Sigmoid colon (tissue), 7 donors: Measurements from ENCODE around the gene SARM1. TPM values are rescaled to one million over a fixed set of nuclear protein-coding genes. Genes with fewer than 3 reads are reported as not detected.

Experiments used
- DNase-seq: peaks from one replicate; pipeline ENCODE4 v3.0.0-alpha.2; 2019
- H3K27ac ChIP-seq, 4 donors: fragments of 200-600 bp; sonication (generic); one replicate each; pipeline ENCODE4 v1.5.1; 2016 to 2019; ENCODE audit warnings: mild to moderate bottlenecking in 1 of 4
- H3K27me3 ChIP-seq, 3 donors: fragments of 200-600 bp; sonication (generic); one replicate each; pipeline ENCODE4 v1.5.1; 2019; ENCODE audit warnings: mild to moderate bottlenecking in 1 of 3
- H3K36me3 ChIP-seq, 4 donors: fragments of 200-600 bp; sonication (generic); one replicate each; pipeline ENCODE4 v1.5.1; 2016 to 2019
- H3K4me1 ChIP-seq, 4 donors: fragments of 200-600 bp; sonication (generic); one replicate each; pipeline ENCODE4 v1.5.1; 2017 to 2019
- H3K4me3 ChIP-seq, 4 donors: fragments of 200-600 bp; sonication (generic); one replicate each; pipeline ENCODE4 v1.5.1; 2017 to 2019; ENCODE audit warnings: mild to moderate bottlenecking in 2 of 4, moderate library complexity in 1 of 4
- H3K9me3 ChIP-seq, 4 donors: fragments of 200-600 bp in 3 of 4; sonication (generic) in 3 of 4; one replicate each; pipeline versions ENCODE4 v1.5.1 to v1.6.1; 2013 to 2019
- EP300 ChIP-seq, 4 donors: sonication (generic); formaldehyde crosslinking; IDR thresholded peaks; one replicate each; pipeline ENCODE4 v1.6.1; 2017; ENCODE audit warnings: antibody characterized with exemption in 4 of 4
- POLR2A ChIP-seq, 2 donors: fragments of 450-650 bp; IDR thresholded peaks; one replicate each; pipeline ENCODE4 v1.6.1; 2016; ENCODE audit warnings: antibody characterized with exemption in 2 of 2, mild to moderate bottlenecking in 2 of 2, moderate library complexity in 2 of 2
- POLR2AphosphoS5 ChIP-seq, 4 donors: sonication (generic); formaldehyde crosslinking; IDR thresholded peaks; one replicate each; pipeline ENCODE4 v1.6.1; 2017; ENCODE audit warnings: antibody characterized with exemption in 4 of 4
- WGBS, 2 donors: extraction: QIAGEN DNeasy Blood & Tissue Kit; methylation state at CpG; one replicate each; pipeline ENCODE4 v1.1.7; 2013; 5-methylcytosine and 5-hydroxymethylcytosine counted together
- intact Hi-C: fragments of 100-400 bp; cut with DNase I; formaldehyde crosslinking; loops from one replicate; pipeline ENCODE4 v1.15.1; 2023
- polyA plus RNA-seq, 3 donors: library from polyadenylated mRNA; stranded (reverse); fragments of 200-250 nt; gene quantifications; one replicate each; pipeline ENCODE4 v1.2.3, GENCODE V29; 2013
- total RNA-seq, 4 donors: library from RNA; depleted of rRNA; stranded (reverse); fragments of >200 nt; gene quantifications; one replicate each; pipeline ENCODE4 v1.1.0, GENCODE V29; 2016
- TF ChIP-seq, protein P1 (sequence below), 4 experiments: fragments of 450-650 bp in 3 of 4; fragments of 200-600 bp in 1 of 4; IDR thresholded peaks; one replicate each; pipeline ENCODE4 v1.5.1; 2016 to 2019; ENCODE audit warnings: antibody characterized with exemption in 4 of 4, mild to moderate bottlenecking in 3 of 4, moderate library complexity in 2 of 4
- donor health status: healthy with polysubstance abuse.
- donor health status: Bipolar disorder and iron deficiency.
- donor health status: healthy.

SARM1 gene
- total and polyA plus RNA-seq, 7 donors = 3.5 to 13.3 (median 8.6) TPM

DNA sequence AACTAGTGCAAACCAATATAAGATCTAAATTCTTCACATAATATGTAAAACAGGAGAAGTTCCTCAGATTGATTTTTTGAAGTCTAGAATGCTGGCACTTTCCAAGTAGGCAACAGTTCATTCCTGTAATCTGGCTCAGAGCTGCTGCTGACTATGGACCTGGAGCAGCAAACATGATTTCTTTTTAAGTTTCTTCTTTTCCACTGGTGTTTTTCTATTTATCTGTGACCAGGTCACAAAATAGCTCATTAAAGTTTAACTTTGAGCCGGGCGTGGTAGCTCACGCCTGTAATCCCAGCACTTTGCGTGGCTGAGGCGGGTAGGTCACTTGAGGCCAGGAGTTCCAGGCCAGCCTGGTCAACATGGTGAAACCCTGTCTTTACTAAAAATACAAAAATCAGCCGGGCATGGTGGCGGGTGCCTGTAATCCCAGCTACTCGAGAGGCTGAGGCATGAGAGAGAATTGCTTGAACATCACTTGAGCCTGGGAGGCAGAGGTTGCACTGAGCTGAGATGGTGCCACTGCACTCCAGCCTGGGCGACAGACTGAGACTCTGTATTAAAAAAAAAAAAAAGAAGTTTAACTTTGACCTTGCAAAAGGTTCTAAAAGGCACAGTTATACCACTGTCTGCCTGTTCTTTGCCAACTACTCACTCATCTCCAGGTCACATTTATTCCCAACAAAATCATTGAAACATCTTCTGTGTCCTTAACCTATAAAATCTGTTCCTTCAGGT, 72.6 kb downstream of the SARM1 start:
- WGBS, 2 donors = 35 to 74% methylated on average over 9 of the region's 9 CpGs
- TF ChIP-seq, protein P1, sequence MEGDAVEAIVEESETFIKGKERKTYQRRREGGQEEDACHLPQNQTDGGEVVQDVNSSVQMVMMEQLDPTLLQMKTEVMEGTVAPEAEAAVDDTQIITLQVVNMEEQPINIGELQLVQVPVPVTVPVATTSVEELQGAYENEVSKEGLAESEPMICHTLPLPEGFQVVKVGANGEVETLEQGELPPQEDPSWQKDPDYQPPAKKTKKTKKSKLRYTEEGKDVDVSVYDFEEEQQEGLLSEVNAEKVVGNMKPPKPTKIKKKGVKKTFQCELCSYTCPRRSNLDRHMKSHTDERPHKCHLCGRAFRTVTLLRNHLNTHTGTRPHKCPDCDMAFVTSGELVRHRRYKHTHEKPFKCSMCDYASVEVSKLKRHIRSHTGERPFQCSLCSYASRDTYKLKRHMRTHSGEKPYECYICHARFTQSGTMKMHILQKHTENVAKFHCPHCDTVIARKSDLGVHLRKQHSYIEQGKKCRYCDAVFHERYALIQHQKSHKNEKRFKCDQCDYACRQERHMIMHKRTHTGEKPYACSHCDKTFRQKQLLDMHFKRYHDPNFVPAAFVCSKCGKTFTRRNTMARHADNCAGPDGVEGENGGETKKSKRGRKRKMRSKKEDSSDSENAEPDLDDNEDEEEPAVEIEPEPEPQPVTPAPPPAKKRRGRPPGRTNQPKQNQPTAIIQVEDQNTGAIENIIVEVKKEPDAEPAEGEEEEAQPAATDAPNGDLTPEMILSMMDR (IDR thresholded peaks at IDR 0.05) = no peak
- Histone ChIP-seq H3K27ac (no peak overlapping the region), H3K9me3 (no peaks in the 10 kb centered on the region), H3K4me1 (no peaks in the 10 kb centered on the region), H3K27me3 (peaks cover 0 to 5% (median 0%) of the 10 kb centered on the region in 3 donors), H3K4me3 (no peak overlapping the region), H3K36me3 (no peaks in the 10 kb centered on the region)
- DNase-seq = no peak
- intact Hi-C loops = no loop called here

DNA sequence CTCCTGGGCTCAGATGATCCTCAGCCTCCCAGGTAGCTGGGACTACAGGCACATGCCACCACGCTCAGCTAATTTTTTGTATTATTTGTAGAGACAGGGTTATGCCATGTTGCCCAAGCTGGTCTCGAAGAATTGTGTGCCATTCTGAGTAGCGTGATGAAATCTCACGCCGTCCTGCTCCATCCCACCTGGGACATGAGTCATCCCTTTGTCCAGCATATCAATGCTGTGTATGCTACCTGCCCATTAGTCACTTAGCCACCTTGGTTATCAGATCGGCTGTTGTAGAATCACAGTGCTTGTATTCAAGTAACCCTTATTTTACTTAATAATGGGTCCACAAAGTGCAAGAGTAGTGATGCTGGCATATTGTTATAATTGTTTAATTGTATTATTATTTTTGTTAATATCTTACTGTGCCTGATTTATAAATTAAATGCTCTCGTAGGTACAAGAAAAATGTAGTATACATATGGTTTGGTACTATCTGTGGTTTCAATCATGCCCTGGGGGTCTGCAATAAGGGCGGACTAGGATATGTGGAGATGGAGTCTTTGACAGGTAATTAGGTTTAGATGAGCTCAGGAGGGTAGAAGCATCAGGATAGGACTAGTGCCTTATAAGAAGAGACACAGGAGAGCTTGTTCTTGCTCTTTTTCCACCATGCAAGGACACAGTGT, 75.4 kb downstream of the SARM1 start:
- Histone ChIP-seq H3K27me3 (peaks cover 0 to 5% (median 0%) of the 10 kb centered on the region in 3 donors), H3K4me1 (no peaks in the 10 kb centered on the region), H3K4me3 (no peak overlapping the region), H3K27ac (no peak overlapping the region), H3K36me3 (no peaks in the 10 kb centered on the region), H3K9me3 (no peaks in the 10 kb centered on the region)
- TF ChIP-seq POLR2AphosphoS5 (IDR thresholded peaks at IDR 0.05) (no peak), EP300 (IDR thresholded peaks at IDR 0.05) (no peak)
- TF ChIP-seq, protein P1 (IDR thresholded peaks at IDR 0.05) = no peak
- intact Hi-C loops = no loop called here
- 92 to 94% methylated on average over 8 of the region's 8 CpGs for WGBS, 2 donors
- DNase-seq = no peak

DNA sequence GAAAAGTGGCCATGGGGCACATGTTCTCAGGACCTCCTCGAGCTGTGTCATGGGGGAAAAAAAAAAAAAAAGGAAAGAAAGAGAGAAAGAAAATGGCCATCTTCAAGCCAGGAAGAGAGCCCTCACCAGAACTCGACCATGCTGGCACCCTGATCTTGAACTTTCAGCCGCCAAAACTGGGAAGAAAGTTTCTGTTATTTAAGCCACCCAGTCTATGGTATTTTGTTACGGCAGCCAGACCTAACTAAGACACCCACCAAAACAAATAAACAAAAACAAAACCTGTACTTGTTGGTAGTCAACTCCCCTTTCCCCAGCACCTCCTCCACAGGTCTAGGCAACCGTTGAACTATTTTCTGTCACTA, 75.9 kb downstream of the SARM1 start:
- TF ChIP-seq POLR2AphosphoS5 (IDR thresholded peaks at IDR 0.05) = no peak
- no peak for TF ChIP-seq POLR2A (IDR thresholded peaks at IDR 0.05)
- TF ChIP-seq, protein P1 (IDR thresholded peaks at IDR 0.05) = no peak
- no peak for TF ChIP-seq EP300 (IDR thresholded peaks at IDR 0.05)
- no peaks in the 10 kb centered on the region for H3K9me3 ChIP-seq
- H3K27ac ChIP-seq = no peak overlapping the region
- 76 to 78% methylated on average over 5 of the region's 5 CpGs for WGBS, 2 donors
- H3K4me3 ChIP-seq = no peak overlapping the region
- no peaks in the 10 kb centered on the region for H3K36me3 ChIP-seq
- H3K4me1 ChIP-seq = no peaks in the 10 kb centered on the region
- intact Hi-C loops = no loop called here
- DNase-seq = no peak
- peaks cover 0 to 5% (median 0%) of the 10 kb centered on the region in 3 donors for H3K27me3 ChIP-seq

- no peak overlapping the region for H3K4me3 ChIP-seq
- no peak for TF ChIP-seq POLR2A (IDR thresholded peaks at IDR 0.05)
- TF ChIP-seq, protein P1 (IDR thresholded peaks at IDR 0.05) = no peak
- no peak for TF ChIP-seq EP300 (IDR thresholded peaks at IDR 0.05)
- TF ChIP-seq POLR2AphosphoS5 (IDR thresholded peaks at IDR 0.05) = no peak
- H3K9me3 ChIP-seq = no peaks in the 10 kb centered on the region
- H3K27me3 ChIP-seq = peaks cover 0 to 5% (median 0%) of the 10 kb centered on the region in 3 donors
- no peaks in the 10 kb centered on the region for H3K4me1 ChIP-seq
- 81 to 83% methylated on average over 1 of the region's 1 CpG for WGBS, 2 donors
- H3K36me3 ChIP-seq = no peaks in the 10 kb centered on the region
- H3K27ac ChIP-seq = no peak overlapping the region
- no peak for DNase-seq
- intact Hi-C loops = no loop called here
Observed at GRCh38 chr17:28449859-28450258, 78.4 kb downstream of the SARM1 start.

Other genes with a start within 250 kb of the SARM1 start
- 10 to 100 TPM in 1 of 4 donors, 1 to 10 TPM in 3; 5.8 to 10.9 (median 9.2) TPM for gene TMEM97, start 52.5 kb upstream of the SARM1 start, total RNA-seq
- 10 to 100 TPM in 1 of 3 donors, 1 to 10 TPM in 2; 3.6 to 25.2 (median 6.2) TPM for gene TMEM97, start 52.5 kb upstream of the SARM1 start, polyA plus RNA-seq
- 10 to 100 TPM; 48.5 to 73.6 (median 58.1) TPM for gene IFT20, start 36.2 kb upstream of the SARM1 start, total RNA-seq
- gene IFT20, start 36.2 kb upstream of the SARM1 start, polyA plus RNA-seq = 10 to 100 TPM; 32.5 to 65.2 (median 59.5) TPM
- 10 to 100 TPM; 14.6 to 20.8 (median 17.1) TPM for gene TNFAIP1, start 35.9 kb upstream of the SARM1 start, total RNA-seq
- 10 to 100 TPM; 15.0 to 18.5 (median 17.9) TPM for gene TNFAIP1, start 35.9 kb upstream of the SARM1 start, polyA plus RNA-seq
- gene POLDIP2, start 14.2 kb upstream of the SARM1 start, total RNA-seq = 10 to 100 TPM; 55.8 to 65.6 (median 59.3) TPM
- 10 to 100 TPM; 66.1 to 80.5 (median 75.6) TPM for gene POLDIP2, start 14.2 kb upstream of the SARM1 start, polyA plus RNA-seq
- not detected for gene SEBOX, start 6.5 kb upstream of the SARM1 start, total RNA-seq
- gene SEBOX, start 6.5 kb upstream of the SARM1 start, polyA plus RNA-seq = not detected
- gene VTN, start 1.4 kb upstream of the SARM1 start, total RNA-seq = 1 to 10 TPM in 1 of 4 donors, under 1 TPM in 3; 0.16 to 1.9 (median 0.38) TPM
- gene VTN, start 1.4 kb upstream of the SARM1 start, polyA plus RNA-seq = under 1 TPM in 2 of 3 donors, not detected in 1; 0.45 to 0.60 TPM
- gene SLC46A1, start 34.5 kb downstream of the SARM1 start, total RNA-seq = 1 to 10 TPM; 2.7 to 8.6 (median 5.1) TPM
- gene SLC46A1, start 34.5 kb downstream of the SARM1 start, polyA plus RNA-seq = 1 to 10 TPM; 4.1 to 7.6 (median 4.2) TPM
- under 1 TPM in 1 of 4 donors, not detected in 3; under 0.01 TPM for gene SLC13A2, start 102.0 kb downstream of the SARM1 start, total RNA-seq
- 10 to 100 TPM in 2 of 3 donors, 1 to 10 TPM in 1; 8.4 to 29.1 (median 11.4) TPM for gene SLC13A2, start 102.0 kb downstream of the SARM1 start, polyA plus RNA-seq
- gene FOXN1, start 134.7 kb downstream of the SARM1 start, total RNA-seq = not detected
- gene FOXN1, start 134.7 kb downstream of the SARM1 start, polyA plus RNA-seq = under 1 TPM; 0.23 to 0.60 (median 0.38) TPM
- 10 to 100 TPM; 20.7 to 25.8 (median 23.6) TPM for gene UNC119, start 180.9 kb downstream of the SARM1 start, total RNA-seq
- 10 to 100 TPM; 23.4 to 35.8 (median 31.2) TPM for gene UNC119, start 180.9 kb downstream of the SARM1 start, polyA plus RNA-seq
- 10 to 100 TPM; 17.2 to 42.5 (median 36.7) TPM for gene PIGS, start 199.8 kb downstream of the SARM1 start, total RNA-seq
- gene PIGS, start 199.8 kb downstream of the SARM1 start, polyA plus RNA-seq = 10 to 100 TPM; 19.2 to 66.3 (median 27.0) TPM
- gene ALDOC, start 205.2 kb downstream of the SARM1 start, total RNA-seq = 10 to 100 TPM; 10.2 to 30.0 (median 24.9) TPM
- 10 to 100 TPM; 28.8 to 43.3 (median 38.4) TPM for gene ALDOC, start 205.2 kb downstream of the SARM1 start, polyA plus RNA-seq
- 1 to 10 TPM in 3 of 4 donors, under 1 TPM in 1; 0.33 to 3.9 (median 1.6) TPM for gene SPAG5, start 227.3 kb downstream of the SARM1 start, total RNA-seq
- 10 to 100 TPM in 2 of 3 donors, 1 to 10 TPM in 1; 6.6 to 35.2 (median 12.9) TPM for gene SPAG5, start 227.3 kb downstream of the SARM1 start, polyA plus RNA-seq
- gene RSKR, start 242.5 kb downstream of the SARM1 start, total RNA-seq = 1 to 10 TPM; 1.5 to 6.9 (median 3.4) TPM
- gene RSKR, start 242.5 kb downstream of the SARM1 start, polyA plus RNA-seq = 1 to 10 TPM in 1 of 3 donors, under 1 TPM in 1, not detected in 1; 0.23 to 6.8 TPM